Measurements from ENCODE around the gene ZNF827. TPM values are rescaled to one million over a fixed set of nuclear protein-coding genes. Genes with fewer than 3 reads are reported as not detected.

The ZNF827 gene
- total and polyA plus RNA-seq, 5 experiments from 2014 or later, result 3.7 to 41.4 (median 9.0) TPM

DNA sequence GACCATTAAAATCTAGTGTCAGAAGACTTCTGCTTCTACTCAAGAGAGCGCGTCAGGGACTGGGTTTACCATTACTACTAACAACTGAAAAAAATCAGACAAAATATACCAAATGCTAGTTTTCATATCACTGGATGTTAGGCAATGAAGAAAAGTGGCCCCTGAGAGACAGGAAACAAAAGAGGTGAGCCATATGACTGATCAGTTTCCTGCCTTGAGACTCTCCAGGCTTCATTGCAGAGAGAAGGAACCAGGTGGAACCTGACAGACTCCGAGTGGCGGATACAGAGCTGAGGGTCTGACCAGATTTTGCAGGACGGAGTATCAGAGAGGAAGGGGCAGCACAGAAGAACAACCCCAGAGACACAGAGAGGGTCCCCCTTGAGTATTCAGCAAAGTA is 172.3 kb downstream of the ZNF827 start:
- Mint-ChIP-seq H3K36me3 (peaks cover 49 to 81% (median 60%) of the 10 kb centered on the region in 3 donors), H3K4me1 (no peaks in the 10 kb centered on the region), H3K27me3 (no peaks in the 10 kb centered on the region), H3K27ac (peak overlapping the region in 3 of 10 donors; percentile 26 to 79 (median 37)), H3K9me3 (peaks cover 0 to 7% (median 0%) of the 10 kb centered on the region in 9 donors), H3K4me3 (no peak overlapping the region)
- DNase-seq (no peak), ATAC-seq (no peak)
- POLR2A ChIA-PET, result no interaction called here

DNA sequence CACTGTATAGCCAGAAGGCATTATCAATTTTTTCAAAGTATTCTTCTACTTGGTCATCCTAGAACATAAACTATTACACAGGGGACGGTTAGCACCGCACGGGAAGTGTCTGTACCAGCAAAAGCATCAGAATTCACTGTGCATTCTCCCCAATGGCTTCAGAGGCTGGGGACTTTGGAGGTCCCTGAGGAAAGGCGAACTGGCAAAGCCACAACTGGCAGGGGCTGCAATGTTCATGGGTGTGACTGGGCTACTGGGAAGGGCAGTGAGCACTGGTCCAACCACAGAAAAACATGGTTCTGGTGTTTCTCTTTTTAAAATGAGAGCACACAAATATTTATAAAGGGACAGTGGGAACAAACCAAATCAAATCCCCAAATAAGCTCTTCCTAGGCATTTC is 175.2 kb downstream of the ZNF827 start:
- POLR2A ChIA-PET, result no interaction called here
- Mint-ChIP-seq H3K36me3 (peaks cover 48 to 91% (median 69%) of the 10 kb centered on the region in 3 donors), H3K4me1 (no peaks in the 10 kb centered on the region), H3K27me3 (no peaks in the 10 kb centered on the region), H3K9me3 (peaks cover 0 to 7% (median 0%) of the 10 kb centered on the region in 9 donors), H3K4me3 (no peak overlapping the region), H3K27ac (no peak overlapping the region)
- DNase-seq, result no peak
- no peak for ATAC-seq

DNA sequence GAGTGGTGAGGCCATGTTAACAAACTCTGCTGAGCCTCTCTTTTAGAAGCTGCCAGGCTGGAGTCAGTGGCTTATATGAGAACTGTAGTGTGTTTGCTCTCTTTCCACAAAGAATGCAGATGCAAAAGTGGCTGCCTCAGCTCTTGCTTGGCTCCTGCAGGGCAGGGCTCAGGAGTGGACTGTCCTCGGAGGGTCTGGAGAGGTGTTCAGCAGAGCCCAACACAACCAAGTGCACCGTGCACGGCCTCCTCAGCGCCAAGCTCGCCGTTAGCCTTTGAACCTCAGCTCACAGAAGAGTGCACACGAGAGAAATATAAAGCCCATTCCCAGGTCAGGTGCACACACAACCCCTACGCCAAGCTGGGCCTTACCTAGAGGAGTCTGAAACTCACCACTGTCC is 175.9 kb downstream of the ZNF827 start:
- POLR2A ChIA-PET, result no interaction called here
- Mint-ChIP-seq H3K27me3 (no peaks in the 10 kb centered on the region), H3K27ac (no peak overlapping the region), H3K36me3 (peaks cover 43 to 87% (median 63%) of the 10 kb centered on the region in 3 donors), H3K4me3 (no peak overlapping the region), H3K4me1 (peaks cover 0 to 2% (median 1%) of the 10 kb centered on the region in 4 donors), H3K9me3 (peaks cover 0 to 6% (median 0%) of the 10 kb centered on the region in 9 donors)
- DNase-seq (no peak), ATAC-seq (no peak)

DNA sequence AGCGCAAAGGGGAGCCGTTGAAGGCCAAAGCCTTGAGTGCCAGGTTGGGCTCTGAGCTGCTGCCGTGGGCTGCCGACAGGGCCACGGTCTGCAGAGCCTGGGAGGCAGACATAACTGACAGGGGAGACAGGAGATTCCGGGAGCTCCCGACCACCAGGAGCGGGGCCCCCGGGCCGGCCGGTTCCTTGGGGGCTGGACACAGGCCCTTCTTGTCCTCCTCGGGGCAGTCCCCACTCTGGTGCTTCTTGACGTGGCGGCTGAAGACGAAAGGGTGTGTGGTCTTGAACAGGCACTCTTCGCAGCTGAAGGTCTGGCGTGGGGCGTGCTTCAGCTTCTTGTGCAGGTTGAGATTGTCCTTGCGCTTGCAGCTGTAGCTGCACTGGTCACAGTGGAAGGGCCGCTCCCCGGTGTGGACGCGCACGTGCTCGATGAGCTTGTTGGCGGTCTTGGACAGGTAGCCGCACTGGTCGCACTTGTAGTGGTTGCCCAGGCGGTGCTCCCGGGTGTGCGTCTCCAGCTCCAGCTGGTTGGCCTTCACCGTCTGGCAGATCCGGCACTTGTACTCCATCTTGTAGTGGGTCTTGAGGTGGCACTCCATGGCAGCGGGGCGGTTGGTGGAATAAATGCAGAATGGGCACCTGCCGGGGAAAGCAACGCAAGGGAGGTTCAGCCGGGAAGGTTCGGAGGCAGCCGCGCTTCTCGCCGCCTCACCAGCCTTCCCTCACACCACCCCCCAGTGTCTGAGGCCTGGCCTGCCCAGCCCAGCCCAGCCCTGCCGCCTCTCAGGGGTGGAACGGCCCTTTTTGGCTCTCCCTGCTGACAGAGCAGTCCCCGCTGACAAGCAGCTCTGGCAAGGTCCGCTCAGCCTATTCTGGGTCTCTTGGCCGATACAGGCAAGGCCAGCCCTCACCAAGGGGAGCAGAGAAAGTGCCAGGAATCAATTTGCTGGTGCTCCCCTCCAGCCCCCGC is 177.4 kb downstream of the ZNF827 start:
- no peak overlapping the region for H3K4me3 Mint-ChIP-seq
- no peaks in the 10 kb centered on the region for H3K27me3 Mint-ChIP-seq
- H3K27ac Mint-ChIP-seq, result no peak overlapping the region
- peaks cover 0 to 2% (median 1%) of the 10 kb centered on the region in 4 donors for H3K4me1 Mint-ChIP-seq
- DNase-seq (no peak), ATAC-seq (no peak)
- H3K9me3 Mint-ChIP-seq, result no peaks in the 10 kb centered on the region
- peaks cover 31 to 73% (median 53%) of the 10 kb centered on the region in 3 donors for H3K36me3 Mint-ChIP-seq
- POLR2A ChIA-PET, result no interaction called here

DNA sequence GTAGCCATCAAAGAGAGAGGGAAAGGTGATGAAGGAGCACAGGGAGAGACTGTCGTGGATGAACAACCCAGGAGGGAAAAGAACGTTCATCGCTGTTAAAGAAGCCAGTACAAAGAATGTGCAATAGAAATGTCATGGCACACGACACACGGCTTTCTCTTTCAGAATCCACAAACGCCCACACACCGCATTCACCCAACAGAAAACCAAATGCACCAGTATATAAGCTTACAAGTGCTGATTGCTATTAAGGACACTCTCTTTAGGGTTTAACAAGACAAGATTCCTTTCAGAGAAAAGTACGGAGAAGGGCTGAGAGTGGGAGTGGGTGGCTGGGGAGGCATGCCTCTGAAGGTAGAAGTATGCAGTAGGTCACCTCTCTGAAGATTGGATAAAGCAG is 178.4 kb downstream of the ZNF827 start:
- H3K4me3 Mint-ChIP-seq, result no peak overlapping the region
- ATAC-seq, result no peak
- POLR2A ChIA-PET, result no interaction called here
- H3K36me3 Mint-ChIP-seq, result peaks cover 20 to 62% (median 45%) of the 10 kb centered on the region in 3 donors
- peak overlapping the region in 1 of 10 donors; percentile 27 for H3K27ac Mint-ChIP-seq
- H3K27me3 Mint-ChIP-seq, result no peaks in the 10 kb centered on the region
- no peaks in the 10 kb centered on the region for H3K9me3 Mint-ChIP-seq
- no peak for DNase-seq
- H3K4me1 Mint-ChIP-seq, result peaks cover 0 to 2% (median 1%) of the 10 kb centered on the region in 4 donors

DNA sequence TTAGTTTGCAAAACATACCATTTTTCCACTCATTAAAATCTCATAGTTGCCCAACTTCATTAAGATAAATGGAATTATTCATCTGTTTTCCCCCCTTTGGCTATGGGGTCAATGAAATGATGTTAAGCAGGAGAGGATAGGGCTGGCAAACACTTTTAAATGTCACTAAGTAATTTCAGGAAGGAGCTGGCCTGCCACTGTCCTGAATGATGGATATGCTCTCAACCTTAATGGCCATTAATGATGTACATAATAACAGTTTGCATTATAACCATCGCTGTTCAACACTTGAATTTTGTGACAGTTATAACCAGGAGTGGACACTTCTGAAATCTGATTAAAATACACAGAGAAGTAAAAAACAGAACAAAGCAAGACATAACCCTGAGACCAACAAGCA is 181.4 kb downstream of the ZNF827 start:
- ATAC-seq (no peak), DNase-seq (no peak)
- POLR2A ChIA-PET, result no interaction called here
- H3K4me1 Mint-ChIP-seq, result peaks cover 0 to 2% (median 1%) of the 10 kb centered on the region in 4 donors
- no peak overlapping the region for H3K4me3 Mint-ChIP-seq
- H3K36me3 Mint-ChIP-seq, result peaks cover 3 to 33% (median 20%) of the 10 kb centered on the region in 3 donors
- peaks cover 0 to 11% (median 3%) of the 10 kb centered on the region in 5 donors for H3K27me3 Mint-ChIP-seq
- H3K27ac Mint-ChIP-seq, result no peak overlapping the region
- no peaks in the 10 kb centered on the region for H3K9me3 Mint-ChIP-seq

DNA sequence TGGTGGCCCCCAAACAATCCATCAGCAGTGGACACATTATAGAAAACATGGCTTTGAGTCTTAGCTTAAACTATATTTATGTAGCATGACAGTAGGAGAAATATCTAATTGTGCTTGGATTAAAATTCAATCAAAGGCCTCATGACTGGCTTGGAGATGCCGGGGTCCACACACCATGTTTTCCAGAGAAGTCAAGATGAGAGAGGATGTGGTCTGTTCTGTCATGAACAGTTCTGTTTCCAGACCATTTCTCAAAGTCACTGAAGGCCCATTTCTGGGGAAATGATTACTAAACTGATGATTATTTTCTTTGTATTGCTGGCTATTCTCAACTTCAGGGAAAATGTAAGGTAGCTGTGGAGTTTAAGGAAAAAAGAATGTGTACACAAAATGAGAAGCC is 182.4 kb downstream of the ZNF827 start:
- DNase-seq, result no peak
- Mint-ChIP-seq H3K9me3 (peaks cover 0 to 9% (median 0%) of the 10 kb centered on the region in 9 donors), H3K4me1 (peaks cover 0 to 2% (median 1%) of the 10 kb centered on the region in 4 donors), H3K4me3 (no peak overlapping the region), H3K27me3 (peaks cover 4 to 17% (median 9%) of the 10 kb centered on the region in 5 donors), H3K27ac (peak overlapping the region in 1 of 10 donors; percentile 15), H3K36me3 (peaks cover 0 to 28% (median 17%) of the 10 kb centered on the region in 3 donors)
- POLR2A ChIA-PET, result no interaction called here
- ATAC-seq, result no peak

DNA sequence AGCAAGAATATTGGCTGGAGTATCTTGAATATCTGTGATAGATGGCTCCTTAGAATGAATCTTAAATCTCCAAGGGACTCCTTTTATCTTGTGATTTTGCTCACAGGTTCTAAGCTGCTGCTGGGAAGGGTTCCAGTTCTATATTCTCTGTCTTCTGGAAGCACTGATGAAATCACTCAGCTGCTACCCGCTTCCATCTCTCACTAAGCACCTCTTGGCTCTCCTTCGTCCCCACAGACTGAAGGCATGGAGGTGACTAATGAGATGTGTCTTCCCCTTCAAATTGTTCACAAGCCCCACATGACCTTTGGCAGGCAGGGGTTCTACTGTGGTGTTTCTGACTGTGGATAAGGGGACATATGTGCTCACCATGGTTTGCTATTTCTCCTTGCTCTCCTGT is 182.8 kb downstream of the ZNF827 start:
- peaks cover 9 to 17% (median 14%) of the 10 kb centered on the region in 5 donors for H3K27me3 Mint-ChIP-seq

DNA sequence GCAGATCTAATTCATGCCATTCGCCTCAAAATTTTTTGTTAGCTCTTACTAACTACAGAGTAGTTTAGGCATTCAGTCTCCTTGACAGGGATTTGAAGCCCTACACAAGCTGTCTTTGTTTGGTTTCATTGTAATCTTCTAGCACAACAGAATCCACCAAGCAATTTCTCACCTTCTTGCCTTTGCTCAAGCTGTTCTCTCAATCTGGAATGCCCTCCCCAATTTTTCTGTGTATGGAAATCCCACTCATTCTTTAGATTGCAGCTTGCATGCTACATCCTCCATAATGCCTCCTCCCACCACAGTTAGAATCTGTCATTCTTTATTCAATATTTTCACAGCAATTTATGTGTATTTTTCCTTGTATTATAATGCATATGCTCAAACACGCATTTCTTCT is 195.0 kb downstream of the ZNF827 start:
- Mint-ChIP-seq H3K4me3 (no peak overlapping the region), H3K27me3 (peaks cover 3 to 21% (median 15%) of the 10 kb centered on the region in 5 donors), H3K27ac (no peak overlapping the region), H3K36me3 (peaks cover 0 to 4% (median 0%) of the 10 kb centered on the region in 3 donors), H3K4me1 (no peaks in the 10 kb centered on the region), H3K9me3 (peaks cover 0 to 8% (median 1%) of the 10 kb centered on the region in 9 donors)
- no peak for DNase-seq
- no peak for ATAC-seq
- POLR2A ChIA-PET, result no interaction called here

More for the DNA sequence above, 182.8 kb downstream of the ZNF827 start:
- Mint-ChIP-seq H3K4me1 (peaks cover 0 to 2% (median 1%) of the 10 kb centered on the region in 4 donors), H3K4me3 (no peak overlapping the region), H3K27ac (peak overlapping the region in 1 of 10 donors; percentile 35), H3K9me3 (peaks cover 0 to 13% (median 0%) of the 10 kb centered on the region in 9 donors), H3K36me3 (peaks cover 0 to 23% (median 16%) of the 10 kb centered on the region in 3 donors)
- ATAC-seq, result no peak
- DNase-seq, result no peak
- POLR2A ChIA-PET, result no interaction called here

DNA sequence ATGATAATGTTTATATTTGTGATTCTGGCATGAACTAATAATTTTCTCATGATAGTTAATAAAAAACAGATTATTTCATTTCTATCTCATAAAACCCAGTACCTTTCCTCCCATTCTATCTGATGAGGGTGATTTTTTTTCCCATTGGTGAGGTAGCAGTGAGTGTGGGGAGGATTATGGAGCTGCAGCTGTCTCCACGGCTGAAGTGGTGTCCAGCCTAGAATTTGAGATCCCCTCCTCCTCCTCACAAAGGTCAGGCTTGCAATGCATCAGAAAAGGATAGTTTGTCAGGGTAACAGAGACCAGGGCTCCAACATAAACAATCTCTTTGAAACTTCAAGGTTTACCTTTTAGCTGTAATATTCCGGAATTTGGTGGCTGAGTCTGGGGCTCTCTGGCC is 197.8 kb downstream of the ZNF827 start:
- POLR2A ChIA-PET, result no interaction called here
- Mint-ChIP-seq H3K4me3 (no peak overlapping the region), H3K4me1 (no peaks in the 10 kb centered on the region), H3K27ac (no peak overlapping the region), H3K9me3 (peaks cover 0 to 6% (median 0%) of the 10 kb centered on the region in 9 donors), H3K27me3 (peaks cover 0 to 8% (median 3%) of the 10 kb centered on the region in 5 donors), H3K36me3 (peaks cover 0 to 4% (median 0%) of the 10 kb centered on the region in 3 donors)
- no peak for DNase-seq
- ATAC-seq, result no peak

DNA sequence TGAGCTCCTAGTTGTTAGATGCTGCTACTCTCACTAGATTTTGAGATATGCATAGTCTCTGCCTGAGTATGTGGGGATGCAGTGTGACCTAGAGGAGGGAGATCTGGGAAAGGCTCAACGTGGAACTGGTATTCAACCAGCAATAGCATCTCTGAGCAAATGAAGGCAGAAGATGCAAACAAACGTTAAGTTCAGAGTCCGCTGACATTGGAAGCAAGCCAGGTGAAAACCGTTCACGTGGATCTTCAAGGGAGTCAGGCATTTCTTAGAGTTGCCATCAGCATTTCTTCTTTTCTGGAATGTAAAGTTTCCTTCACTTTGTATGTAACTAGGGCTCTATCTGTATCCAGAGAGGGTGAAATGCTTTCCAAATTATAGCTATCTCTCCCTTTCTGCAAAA is 198.8 kb downstream of the ZNF827 start:
- Mint-ChIP-seq H3K4me3 (no peak overlapping the region), H3K9me3 (peaks cover 0 to 2% (median 0%) of the 10 kb centered on the region in 9 donors), H3K27ac (no peak overlapping the region), H3K36me3 (no peaks in the 10 kb centered on the region), H3K27me3 (peaks cover 0 to 5% (median 0%) of the 10 kb centered on the region in 5 donors), H3K4me1 (no peaks in the 10 kb centered on the region)
- POLR2A ChIA-PET, result no interaction called here
- DNase-seq, result no peak
- no peak for ATAC-seq

DNA sequence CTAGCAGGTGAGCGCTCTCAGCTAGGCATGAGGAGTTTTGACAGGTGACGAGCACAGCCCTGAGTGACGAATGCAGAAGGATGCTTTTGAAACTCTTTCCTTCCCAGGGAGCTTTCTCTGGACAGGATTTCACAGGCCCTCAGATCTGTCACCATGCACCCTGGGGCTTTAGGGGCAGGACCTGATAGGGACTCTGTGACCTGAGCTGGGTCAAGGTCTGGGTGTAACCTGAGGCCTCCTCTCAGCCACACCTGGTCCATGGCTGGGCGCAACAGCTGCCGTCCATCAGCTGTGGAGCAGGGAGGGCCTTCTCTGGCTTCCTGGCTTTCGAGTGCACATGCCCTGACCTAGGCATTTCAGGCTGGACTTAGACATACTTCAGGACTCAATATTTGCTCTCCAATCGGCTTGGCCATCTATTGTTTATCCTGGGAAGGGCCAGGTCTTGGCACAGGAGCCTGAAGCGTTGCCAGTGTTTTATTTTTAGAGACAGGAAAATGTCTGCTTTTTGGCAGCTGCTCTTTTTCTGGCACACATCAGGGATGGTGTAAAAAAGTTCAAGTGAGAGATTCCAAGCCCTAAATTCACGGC is 202.3 kb downstream of the ZNF827 start:
- no peak for ATAC-seq
- H3K27me3 Mint-ChIP-seq, result peaks cover 0 to 1% (median 0%) of the 10 kb centered on the region in 5 donors
- peak overlapping the region in 1 of 10 donors; percentile 26 for H3K27ac Mint-ChIP-seq
- H3K4me1 Mint-ChIP-seq, result peaks cover 0 to 8% (median 3%) of the 10 kb centered on the region in 4 donors
- POLR2A ChIA-PET, result no interaction called here
- H3K9me3 Mint-ChIP-seq, result no peaks in the 10 kb centered on the region
- DNase-seq, result no peak
- H3K4me3 Mint-ChIP-seq, result no peak overlapping the region
- no peaks in the 10 kb centered on the region for H3K36me3 Mint-ChIP-seq

DNA sequence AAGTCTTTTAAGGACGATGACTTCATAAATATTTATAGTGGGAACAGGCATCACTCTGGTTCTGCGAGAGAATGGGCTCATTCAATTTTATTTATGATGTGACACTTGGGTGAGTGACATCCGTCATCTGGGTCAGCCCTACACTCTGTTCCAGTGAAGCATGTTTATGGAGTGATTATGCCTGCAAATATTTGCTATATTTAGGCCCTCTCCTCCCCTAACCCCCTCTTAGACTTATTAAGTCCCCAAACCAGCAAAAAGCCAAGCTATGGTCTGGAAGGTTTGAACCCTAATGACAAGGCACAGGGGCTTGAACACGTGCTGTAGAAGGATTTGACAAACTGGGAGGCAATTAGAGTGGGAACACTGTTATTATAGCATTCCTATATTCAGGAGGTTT is 202.8 kb downstream of the ZNF827 start:
- no peaks in the 10 kb centered on the region for H3K36me3 Mint-ChIP-seq
- no peaks in the 10 kb centered on the region for H3K9me3 Mint-ChIP-seq
- POLR2A ChIA-PET, result no interaction called here
- H3K4me1 Mint-ChIP-seq, result peaks cover 0 to 8% (median 3%) of the 10 kb centered on the region in 4 donors
- peak overlapping the region in 1 of 10 donors; percentile 26 for H3K27ac Mint-ChIP-seq
- ATAC-seq (no peak), DNase-seq (no peak)
- H3K4me3 Mint-ChIP-seq, result no peak overlapping the region
- H3K27me3 Mint-ChIP-seq, result peaks cover 0 to 3% (median 0%) of the 10 kb centered on the region in 5 donors
